AG04449 (cell line): ENCODE measurements around the gene FRMD4B.

Source experiments
- CTCF ChIA-PET: fragments of 350-600 bp; formaldehyde crosslinking; extraction: SDS; loops from one replicate; lab custom pipeline; 2021; ENCODE audit warnings: antibody characterized with exemption; lab: Yijun Ruan, JAX
- POLR2A ChIA-PET: fragments of 400-600, 350-600 bp; formaldehyde crosslinking; extraction: SDS; loops from one replicate; lab custom pipeline; 2020; ENCODE audit warnings: antibody characterized with exemption, inconsistent platforms; lab: Yijun Ruan, JAX
- DNase-seq: peaks from one replicate; pipeline ENCODE4 v3.0.0-alpha.2; 2010; ENCODE audit warnings: low read depth, low spot score
- H3K4me3 ChIP-seq: 2 replicates; pipeline ENCODE4 v1.5.1; 2011; ENCODE audit warnings: low read depth, mild to moderate bottlenecking, control low read depth, low read length
- TF ChIP-seq, protein P1 (sequence below): IDR thresholded peaks from one replicate; pipeline ENCODE4 v1.5.1; 2011; ENCODE audit warnings: mild to moderate bottlenecking, moderate library complexity, low read length, control low read depth, inconsistent platforms; ENCODE audit not compliant: insufficient read depth; ENCODE audit errors: missing control alignments

Gene FRMD4B

GRCh38 chr3:69252631-69253030, 133.3 kb downstream of the FRMD4B start:
- CTCF ChIA-PET: no interaction called here
- TF ChIP-seq, protein P1, sequence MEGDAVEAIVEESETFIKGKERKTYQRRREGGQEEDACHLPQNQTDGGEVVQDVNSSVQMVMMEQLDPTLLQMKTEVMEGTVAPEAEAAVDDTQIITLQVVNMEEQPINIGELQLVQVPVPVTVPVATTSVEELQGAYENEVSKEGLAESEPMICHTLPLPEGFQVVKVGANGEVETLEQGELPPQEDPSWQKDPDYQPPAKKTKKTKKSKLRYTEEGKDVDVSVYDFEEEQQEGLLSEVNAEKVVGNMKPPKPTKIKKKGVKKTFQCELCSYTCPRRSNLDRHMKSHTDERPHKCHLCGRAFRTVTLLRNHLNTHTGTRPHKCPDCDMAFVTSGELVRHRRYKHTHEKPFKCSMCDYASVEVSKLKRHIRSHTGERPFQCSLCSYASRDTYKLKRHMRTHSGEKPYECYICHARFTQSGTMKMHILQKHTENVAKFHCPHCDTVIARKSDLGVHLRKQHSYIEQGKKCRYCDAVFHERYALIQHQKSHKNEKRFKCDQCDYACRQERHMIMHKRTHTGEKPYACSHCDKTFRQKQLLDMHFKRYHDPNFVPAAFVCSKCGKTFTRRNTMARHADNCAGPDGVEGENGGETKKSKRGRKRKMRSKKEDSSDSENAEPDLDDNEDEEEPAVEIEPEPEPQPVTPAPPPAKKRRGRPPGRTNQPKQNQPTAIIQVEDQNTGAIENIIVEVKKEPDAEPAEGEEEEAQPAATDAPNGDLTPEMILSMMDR: no peak
- no peak for DNase-seq
- POLR2A ChIA-PET: no interaction called here
- no peak overlapping the region for H3K4me3 ChIP-seq

- POLR2A ChIA-PET: no interaction called here
- TF ChIP-seq, protein P1: no peak
- no peak overlapping the region for H3K4me3 ChIP-seq
- CTCF ChIA-PET: no interaction called here
- no peak for DNase-seq
These were observed 133.7 kb downstream of the FRMD4B start for GRCh38 chr3:69252141-69252540.

DNA sequence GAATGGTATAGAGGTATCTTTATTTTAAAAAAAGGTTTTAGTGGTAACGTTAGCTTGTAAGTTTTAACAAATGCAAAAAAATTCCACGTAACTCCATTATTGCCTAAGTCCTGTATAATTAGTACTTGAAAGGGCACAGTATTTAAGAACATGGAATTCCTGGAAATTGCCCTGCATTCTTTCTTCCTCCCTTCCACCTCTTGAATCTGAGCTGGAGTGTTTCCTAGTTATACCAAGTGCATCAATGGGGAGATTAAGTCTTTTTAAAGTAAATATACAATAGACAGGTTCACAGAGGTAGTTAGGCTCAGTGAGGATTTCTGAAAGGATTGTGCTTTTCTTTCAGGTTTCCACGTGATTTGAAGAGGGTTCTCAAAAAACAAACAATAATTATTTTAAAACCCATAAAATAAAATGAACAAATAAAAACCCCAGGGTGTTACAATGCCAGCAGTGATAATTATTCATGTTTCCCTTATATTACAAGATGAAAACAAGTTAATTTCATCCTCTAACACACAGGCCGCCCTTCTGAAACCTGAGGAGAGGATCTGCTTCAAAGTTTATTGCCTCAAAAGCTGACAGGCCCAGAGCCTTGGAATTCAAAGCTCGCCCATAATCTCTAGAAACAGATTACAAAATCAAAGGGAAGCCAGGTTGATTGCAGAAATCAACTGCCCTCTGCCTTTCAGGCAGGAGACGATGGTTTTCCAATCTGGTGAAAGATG, 134.6 kb downstream of the FRMD4B start:
- no peak for DNase-seq
- TF ChIP-seq, protein P1: no peak
- CTCF ChIA-PET: interaction anchor here (1.1 to 1.2 kb wide), 2 partner anchors 55 to 90 kb away, joined by 3 read pairs; no protein-coding TSS in a partner anchor
- POLR2A ChIA-PET: no interaction called here
- H3K4me3 ChIP-seq: no peak overlapping the region

GRCh38 chr3:69250014-69250413, 135.9 kb downstream of the FRMD4B start:
- TF ChIP-seq, protein P1: no peak
- no peak overlapping the region for H3K4me3 ChIP-seq
- ChIA-PET POLR2A (no interaction called here), CTCF (interaction anchor here (1.2 to 1.3 kb wide), 2 partner anchors 56 to 88 kb away, joined by 3 to 4 read pairs; no protein-coding TSS in a partner anchor)
- DNase-seq: no peak

DNA sequence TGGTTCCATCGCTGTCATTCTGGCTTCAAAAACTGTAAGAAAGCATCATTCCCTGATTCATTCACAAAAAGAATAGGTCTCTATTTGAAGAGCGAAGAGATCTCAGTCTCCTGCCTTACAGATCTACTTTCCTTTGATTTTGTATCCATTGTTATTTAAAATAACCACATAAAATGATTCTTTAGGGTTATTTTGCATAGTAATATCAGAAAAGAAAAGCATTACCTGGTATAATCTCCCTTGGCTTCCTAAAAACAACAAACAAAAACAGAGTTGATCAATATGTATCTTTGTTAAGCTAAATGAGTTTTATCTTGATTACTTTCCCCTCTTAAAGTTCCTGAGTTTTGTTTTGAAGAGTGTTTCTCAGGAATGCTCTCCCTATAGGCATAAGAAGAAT, 136.9 kb downstream of the FRMD4B start:
- no peak for DNase-seq
- H3K4me3 ChIP-seq: no peak overlapping the region
- TF ChIP-seq, protein P1: no peak
- ChIA-PET CTCF (interaction anchor here (1.3 kb wide), 1 partner anchor 57 kb away, joined by 4 read pairs; no protein-coding TSS in a partner anchor), POLR2A (no interaction called here)

- ChIA-PET POLR2A (no interaction called here), CTCF (no interaction called here)
- DNase-seq: no peak
- H3K4me3 ChIP-seq: no peak overlapping the region
- TF ChIP-seq, protein P1: no peak
These were observed 137.5 kb downstream of the FRMD4B start for GRCh38 chr3:69248436-69248835.
